HG02642 (cell line): Measurements from ENCODE around the gene PRDM12.

Source experiments
- ATAC-seq: cut with Tn5 transposase; IDR thresholded peaks from one replicate; pipeline ENCODE4 v1.9.1; 2021; ENCODE audit warnings: mild to moderate bottlenecking; ENCODE audit not compliant: unreplicated experiment, poor library complexity

PRDM12 gene

DNA sequence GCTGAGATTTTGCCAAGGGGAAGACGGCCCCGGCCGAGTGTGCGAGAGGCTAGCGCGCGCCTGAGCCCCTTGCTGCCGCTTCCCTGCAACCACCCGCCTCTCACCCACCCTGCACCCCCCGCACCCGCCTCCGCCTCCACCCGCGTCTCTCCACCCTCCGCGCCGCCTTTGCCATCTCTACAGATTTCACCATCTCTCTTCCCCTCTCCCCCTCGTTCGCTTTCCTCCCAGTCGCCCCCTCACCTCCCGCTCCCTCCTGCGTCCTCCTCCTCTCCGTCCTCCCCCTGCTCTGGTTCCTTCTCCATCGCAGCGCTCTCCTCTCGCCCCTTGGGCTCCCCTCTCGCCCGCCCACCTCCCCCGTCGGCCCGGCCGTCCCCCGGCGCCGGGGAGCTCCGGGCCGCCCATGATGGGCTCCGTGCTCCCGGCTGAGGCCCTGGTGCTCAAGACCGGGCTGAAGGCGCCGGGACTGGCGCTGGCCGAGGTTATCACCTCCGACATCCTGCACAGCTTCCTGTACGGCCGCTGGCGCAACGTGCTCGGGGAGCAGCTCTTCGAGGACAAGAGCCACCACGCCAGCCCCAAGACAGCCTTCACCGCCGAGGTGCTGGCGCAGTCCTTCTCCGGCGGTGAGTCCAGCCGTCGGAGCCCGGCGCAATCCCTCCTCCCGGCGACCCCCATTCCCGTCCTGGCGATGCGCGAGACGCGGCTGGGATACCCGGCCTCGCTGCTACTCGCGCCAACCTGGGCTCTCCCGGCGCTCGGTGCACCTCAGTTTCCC lies at the start of gene PRDM12:
Gene PRDM12 (plus strand): TSS at position 344 of the 778 bp plus-strand sequence. CDS start 60 bp downstream, at position 404.
- ATAC-seq = no peak

DNA sequence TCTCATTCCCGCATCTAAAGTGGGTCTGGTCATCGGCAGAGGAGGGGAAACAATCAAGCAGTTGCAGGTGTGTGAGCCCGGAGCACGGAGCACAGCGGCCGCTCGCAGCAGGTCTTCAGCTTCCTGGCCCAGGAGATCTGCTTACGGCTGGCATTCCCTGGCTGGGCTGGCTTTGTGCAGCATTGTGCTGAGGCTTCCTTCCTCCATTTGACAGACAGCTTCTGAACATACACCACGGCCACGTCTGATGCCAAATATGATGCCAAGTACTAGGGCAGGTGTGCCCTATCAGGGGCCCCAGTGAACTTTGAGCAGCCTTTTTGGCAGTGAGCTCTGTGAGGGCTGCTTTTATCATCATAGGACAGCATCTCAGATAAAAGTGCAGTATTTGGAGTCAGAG lies 47.9 kb upstream of the PRDM12 start:
- ATAC-seq = no peak

DNA sequence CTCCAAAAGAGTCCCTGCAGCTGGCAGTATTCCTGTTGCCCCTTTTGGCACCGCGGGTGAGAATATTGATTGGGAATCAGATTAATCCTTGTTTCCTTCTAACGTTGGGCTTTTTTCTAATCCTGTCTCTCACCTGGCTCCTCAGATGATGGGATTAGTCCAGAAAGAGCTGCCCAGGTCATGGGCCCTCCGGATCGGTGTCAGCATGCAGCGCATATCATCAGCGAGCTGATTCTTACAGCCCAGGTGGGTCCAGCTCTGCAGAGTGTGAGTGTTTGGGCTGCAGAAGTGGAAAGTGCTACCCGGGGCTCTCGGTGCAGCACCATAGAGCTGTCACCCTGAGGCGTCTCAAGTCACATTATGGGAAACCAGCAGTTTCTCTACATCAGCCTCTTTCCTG lies 40.9 kb upstream of the PRDM12 start:
- no peak for ATAC-seq

DNA sequence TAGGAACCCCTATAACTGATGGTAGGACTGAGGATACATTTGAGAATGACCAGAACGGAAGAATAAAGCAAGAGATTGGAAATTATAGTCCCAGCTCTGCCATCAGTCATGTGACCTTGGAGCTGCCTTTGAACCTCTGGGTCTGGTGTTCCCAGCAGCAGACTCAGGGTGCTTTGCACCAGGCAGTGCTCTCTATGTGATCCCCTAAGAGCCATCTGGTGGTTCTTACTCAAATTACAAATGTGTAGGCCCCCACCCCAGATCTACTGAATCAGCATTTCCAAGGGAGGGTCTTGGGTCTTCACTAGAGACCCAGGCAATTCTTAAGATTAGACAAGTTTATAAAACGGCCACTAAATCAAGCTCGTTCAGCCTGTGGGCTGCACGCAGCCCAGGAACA lies 40.2 kb upstream of the PRDM12 start:
- ATAC-seq = no peak

DNA sequence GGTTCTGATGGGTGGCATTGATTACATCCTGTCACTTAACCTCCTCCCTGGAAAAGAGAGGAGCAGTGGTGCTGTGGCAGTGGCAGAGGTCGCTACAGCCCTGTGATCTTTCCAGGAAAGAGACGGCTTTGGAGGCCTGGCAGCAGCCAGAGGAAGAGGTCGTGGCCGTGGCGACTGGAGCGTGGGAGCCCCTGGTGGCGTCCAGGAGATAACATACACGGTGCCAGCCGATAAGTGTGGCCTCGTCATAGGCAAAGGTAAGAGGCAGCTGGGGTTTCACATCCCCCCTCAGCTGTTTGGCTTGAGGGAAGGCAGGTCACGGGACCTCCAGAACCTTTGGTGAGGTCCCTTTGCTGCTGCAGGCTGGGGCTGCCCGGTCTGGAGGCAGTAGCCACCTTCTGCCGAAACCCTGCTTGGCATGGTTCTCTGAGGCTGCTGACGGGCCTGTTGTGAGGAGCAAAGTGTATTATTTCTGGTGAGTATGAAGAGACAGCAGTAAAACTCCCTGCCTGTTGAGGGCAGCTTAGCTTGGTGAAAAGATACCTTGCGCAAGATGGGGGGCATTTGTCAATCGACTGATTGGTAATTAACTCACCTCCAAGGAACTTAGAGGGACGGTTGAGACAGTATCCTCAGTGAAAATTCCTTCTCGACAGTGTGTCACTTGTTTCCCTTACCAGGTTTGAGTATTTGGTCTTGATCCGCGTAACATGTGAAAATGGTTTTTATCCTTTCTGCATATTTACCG lies 38.0 kb upstream of the PRDM12 start:
- no peak for ATAC-seq

DNA sequence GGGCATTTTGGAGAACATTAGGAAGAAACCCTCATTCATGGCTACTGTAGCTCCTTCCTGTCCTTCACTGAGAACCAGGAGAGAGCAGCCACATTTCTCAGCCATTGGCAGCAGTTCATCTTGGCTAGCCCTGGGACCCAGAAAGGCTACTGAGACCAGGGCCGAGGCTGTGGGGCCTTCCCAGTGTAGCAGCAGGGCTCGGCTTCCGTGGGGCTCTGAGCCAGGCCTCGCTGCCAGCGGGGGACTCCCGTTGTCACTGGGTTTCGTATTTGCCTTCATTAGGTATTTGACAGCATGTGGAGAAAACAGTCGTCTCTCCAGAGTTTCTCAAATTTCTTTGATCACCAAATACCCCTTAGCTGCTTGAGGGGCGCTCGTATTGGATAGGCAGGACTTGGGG lies 37.3 kb upstream of the PRDM12 start:
- no peak for ATAC-seq

DNA sequence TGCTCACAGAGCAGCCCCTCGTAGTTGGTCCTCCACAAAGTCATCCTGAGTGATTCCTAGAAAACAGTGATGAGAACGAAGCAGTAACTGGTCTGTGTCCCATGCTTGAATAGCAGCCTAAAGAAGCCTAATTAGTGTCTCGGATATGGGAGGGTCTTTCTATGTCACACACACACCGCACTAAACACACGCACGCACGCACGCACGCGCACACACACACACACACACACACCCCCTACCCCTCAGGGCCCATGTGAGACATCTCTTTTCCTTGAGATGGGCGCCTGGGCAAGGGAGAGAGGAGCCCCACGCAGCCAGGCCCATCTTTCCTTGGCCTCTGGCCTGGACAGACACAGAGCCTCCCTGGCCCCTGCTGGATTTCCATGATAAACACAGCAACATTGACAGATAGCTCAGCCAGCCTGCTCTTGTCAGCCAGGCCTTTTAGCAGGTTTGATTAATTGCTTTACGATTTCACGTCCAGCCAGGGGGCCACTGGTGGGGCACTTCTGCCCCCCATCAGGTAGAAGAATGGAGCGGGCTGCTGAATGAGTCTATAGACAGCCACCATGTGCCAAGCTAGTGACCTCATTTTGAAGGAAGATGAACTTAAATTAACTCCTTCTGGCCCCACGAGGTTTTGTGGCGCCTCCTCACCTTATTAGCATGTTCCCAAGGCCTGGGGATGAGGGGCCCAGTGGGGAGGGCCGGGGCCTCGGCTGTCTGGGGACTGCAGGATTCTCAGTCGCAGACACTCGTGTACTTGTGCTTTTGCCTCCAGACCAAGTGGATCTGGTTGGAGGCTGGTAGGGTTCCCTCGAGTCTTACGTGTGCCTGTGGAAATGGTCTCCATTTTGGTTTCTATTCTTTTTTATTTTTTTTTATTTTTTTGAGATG lies 36.2 kb upstream of the PRDM12 start:
- no peak for ATAC-seq

DNA sequence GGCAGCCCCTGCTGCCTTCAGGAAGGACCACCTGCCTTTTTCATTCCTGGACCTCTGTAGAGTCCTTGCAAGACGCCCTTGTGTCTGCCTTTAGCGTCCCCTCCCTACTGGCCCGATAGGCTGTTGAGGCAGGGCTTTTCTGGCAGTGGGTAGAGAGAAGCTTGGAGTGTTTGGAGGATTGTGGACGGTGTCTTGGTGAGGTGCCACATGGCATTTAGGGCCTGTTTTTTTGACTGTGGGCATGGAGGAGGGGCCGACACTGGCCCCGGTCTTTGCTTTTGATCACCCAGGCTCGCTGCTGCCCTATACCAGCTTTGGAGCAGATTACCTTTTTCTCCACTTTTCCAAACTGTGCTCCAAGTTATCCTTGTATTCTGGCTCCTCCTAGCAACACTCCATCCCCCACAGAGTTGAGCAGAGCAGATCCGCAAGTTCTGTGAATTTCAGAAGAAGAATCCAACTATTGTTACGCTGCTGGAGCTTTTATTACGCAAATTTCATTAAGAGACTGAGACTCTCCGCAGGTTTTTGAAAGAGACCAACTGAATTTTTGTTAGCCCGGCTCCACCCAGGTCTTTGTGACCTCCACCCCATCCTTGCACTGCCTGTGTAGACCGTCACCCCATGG lies 34.8 kb upstream of the PRDM12 start:
- ATAC-seq = no peak

DNA sequence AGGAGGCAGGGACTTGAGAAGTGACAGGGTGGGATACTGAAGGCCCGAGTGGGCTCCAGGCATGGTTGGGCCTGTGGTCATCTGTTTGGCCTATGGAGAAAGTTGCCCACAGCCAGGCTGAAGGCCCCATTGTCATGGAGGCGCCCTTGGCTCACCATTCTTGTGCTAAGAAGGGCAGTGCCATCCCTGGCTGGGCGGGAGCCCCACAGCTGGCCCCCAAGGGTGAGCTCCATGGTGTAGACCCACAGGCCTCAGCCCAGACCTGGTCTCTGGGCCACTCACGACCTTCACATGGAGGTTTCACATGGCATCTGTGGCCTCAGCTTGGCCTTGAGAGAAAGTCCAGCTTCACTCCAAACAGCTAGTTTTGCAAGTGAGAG lies 34.3 kb upstream of the PRDM12 start:
- ATAC-seq = no peak

DNA sequence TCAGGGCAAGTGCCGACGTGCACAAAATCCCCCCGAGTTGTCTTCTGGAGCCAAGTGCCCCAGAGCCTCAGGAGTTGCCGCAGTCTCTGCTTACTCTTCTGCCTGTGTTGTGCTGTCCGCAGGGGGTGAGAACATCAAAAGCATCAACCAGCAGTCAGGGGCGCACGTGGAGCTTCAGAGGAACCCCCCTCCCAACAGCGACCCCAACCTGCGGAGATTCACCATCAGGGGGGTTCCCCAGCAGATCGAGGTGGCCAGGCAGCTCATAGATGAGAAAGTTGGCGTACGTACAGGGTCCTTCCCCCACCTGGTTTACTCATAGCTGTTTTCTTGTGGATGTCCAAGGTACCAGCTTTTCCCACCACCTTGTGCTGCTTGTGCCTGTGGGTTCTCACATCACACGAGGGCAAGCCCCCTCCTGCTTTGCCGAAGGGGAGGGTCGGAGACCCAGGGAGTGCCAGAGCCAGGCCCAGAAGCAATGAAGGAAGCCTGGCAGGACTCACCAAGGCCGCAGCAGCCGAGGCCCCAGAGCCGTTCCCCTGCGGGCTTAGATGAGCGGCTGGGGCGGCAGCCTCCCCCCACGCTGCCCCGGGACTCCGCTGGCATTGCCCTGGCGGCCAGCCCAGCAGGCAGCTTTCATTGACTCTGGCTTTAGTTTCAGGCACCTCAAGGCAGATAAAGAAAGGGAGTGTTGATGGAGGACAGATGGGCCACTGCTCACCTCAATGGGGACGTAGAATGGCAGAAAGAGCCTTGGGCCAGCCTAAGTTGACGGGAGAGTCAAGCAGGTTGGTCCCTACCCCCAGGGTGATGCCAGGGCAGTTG lies 33.7 kb upstream of the PRDM12 start:
- no peak for ATAC-seq

DNA sequence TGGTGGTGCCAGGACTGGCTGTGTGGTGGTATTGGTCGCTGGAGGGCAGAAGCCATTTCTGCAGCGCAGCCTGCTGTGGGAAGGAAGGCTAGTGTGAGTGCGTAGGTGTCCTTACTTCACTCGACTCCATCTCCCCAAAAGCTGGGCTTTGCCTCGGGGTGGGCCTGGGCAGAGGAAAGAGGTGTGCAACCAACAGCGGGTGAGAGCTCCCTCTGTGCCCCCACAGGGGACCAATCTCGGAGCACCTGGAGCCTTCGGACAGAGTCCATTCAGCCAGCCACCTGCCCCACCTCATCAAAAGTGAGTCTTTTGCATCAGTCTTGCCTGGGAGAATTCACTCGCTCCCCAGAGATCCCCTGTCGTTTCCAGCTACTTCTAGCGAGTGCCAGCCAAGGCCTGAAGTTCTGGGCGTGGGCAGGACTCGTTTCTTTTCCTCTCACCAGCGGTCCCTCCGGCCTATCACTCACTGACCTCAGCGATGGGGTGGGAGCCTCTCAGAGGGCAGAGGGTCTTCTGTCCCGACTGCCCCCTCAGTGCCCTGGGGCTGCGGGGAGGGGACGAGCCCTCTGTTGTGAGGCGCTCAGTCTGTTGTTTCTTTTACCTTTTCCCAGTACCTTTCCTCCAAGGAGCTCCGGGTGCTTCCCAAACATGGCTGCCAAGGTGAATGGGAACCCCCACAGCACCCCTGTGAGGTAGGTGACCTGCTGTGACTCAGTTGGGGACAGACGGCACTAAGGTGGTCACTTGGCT lies 32.9 kb upstream of the PRDM12 start:
- no peak for ATAC-seq

DNA sequence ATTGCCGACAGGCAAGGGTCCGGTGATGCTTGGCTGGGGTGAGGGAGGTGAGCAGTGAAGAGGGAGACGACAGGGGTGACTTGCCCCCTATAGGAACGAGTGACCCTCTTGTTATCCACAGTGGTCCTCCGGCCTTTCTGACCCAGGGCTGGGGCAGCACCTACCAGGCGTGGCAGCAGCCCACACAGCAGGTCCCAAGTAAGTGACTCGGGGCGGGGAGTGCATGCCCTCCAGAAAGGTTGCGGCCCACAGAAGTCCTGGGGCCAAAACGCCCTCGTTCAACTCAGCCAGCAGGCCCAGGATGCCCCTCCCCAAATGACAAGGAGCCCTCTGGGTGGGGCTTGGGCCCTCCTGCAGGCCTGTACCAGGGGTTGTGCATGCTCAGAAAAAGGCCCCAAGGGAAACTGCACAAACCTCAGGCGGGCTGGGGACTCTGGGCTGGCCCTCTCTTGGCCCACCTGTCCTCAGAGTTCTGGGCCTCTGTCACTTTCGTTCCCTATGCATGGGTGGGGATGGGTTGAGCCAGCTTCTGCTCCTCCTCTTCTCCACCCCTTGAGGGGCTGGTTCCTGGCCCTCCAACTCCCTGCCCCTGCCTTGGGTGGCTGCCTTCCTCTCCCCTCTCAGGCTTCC lies 32.2 kb upstream of the PRDM12 start:
- no peak for ATAC-seq

DNA sequence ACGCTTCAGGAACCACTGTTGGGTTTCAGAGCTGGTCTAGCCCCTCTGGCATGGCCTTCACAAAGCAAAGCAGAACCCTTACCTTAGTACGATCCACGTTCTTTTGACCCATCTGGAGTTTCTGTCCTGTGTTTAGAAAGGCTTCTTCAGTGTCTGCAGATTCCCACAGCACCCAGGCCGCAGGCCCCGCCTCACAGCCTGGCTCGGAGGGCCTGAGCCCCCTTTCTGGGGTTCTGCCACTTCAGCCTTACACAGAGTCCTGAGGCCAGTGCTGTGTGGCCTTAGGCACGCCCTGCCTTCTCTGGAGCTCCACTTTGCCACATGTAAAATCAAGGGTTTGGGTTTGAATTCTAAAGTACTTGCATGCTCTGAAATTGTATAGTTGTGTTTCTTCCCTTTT lies 31.6 kb upstream of the PRDM12 start:
- no peak for ATAC-seq

DNA sequence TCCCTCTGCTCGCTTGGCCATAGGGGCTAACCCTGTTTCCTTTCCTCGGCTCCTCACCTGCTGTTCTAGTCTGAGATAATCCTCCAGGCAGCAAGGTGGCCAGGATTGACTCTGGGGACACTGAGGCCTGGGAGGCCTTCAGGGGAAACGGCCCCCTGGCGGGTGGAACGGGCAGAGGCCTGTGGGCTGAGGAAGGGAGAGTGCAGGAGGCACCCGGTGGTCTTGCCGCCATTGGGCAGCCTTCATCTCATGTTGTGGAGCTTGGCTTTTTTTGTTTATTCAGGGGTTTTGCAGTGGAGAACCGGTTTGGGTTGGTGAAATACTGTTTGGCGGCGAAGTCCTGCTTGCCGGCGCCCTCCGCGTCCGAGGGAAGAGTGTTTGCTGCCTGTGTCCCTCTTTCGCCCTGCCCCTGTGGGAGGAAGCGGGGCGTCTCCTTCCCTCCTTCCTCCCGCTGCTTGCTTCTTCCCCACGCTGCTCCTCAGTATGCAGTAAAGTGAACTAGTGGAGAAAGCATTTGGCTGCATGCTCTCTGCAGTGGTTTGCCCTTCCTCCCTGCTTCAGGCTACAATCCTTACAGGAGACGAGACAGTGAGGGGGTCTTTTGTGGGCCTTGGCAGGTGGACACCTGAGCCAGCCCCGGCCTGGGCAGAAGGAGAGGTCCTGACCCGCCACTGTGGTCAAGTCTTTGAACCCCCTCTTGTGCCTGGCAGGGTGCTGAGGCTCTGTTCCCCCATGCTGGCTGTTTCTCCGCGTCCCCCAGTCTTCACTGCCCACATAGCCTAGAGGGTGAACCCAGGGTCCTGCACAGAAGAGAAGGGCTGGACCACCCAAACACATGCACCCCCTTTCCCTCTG lies 30.8 kb upstream of the PRDM12 start:
- no peak for ATAC-seq

DNA sequence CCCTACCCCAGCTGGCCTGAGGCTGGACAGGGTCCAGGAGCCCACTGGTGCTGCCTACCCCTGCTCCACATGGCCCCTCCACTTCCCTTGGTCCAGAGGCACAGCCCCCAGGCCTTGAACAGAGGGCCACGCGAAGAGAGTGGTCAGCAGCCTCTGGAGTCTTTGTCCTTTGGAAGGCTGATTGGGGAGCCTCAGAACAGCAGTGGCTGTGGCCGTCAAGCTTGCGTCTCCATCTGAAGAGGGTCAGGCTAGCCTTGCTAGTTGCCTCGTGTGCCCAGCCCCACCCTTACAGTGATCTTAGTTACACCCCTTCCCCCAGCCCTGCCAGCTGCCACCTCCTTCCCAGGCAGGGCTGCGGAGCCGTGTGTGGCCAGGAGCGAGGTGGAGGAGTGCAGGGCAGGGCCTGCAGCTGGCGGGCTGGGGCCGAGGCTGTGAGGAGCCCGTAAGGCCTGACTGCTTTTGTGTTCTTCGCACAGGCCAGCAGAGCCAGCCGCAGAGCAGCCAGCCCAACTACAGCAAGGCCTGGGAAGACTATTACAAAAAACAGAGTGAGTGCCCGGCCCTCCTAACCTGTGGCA lies 30.1 kb upstream of the PRDM12 start:
- no peak for ATAC-seq

DNA sequence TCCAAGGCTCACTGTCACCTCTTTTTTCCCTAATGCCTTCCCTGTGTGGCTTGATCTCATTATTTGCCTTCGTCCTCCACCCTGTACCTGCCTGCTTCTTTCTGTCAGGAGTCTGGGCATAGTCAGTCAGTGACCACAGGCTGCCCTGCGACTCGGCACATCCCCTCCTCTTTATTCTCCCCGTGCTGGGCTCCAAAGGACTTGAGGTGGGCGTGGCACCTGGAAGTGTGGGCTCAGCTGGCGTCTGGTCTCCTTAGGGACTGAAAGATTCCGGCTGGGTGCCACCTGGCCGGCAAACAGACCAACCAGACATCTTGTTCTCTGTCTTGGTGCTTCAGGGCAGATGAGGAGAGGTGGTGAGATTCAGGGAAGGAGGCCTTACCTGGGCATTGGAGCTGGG lies 29.6 kb upstream of the PRDM12 start:
- no peak for ATAC-seq

DNA sequence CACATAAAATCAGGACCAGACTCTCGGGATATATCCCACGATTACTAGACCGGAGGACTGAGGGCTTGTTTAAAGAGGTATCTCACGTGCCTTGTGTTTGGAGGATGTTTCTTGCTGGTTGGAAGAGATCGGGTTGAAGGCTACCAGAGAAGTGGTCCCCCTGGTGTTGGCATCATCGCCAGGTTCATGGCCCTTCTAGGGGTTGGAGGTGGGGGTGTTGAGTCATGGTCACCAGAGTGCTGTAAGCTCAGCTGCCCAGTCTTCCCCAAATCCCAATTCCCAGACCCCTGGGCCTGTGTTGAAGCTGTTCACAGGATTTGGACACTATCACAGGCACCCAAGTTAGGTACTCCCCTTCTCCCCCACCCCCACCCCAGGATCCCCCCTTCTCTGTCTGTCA lies 29.1 kb upstream of the PRDM12 start:
- ATAC-seq = no peak
